Peyer's patch (tissue), 4 donors: ENCODE data around the gene LMBRD1. TPM values are rescaled to one million over a fixed set of nuclear protein-coding genes. Genes with fewer than 3 reads are reported as not detected.

Experiments used
- DNase-seq, 3 donors: peaks; one replicate each; pipeline ENCODE4 v3.0.0-alpha.2; 2017 to 2019
- H3K27ac ChIP-seq, 4 donors: fragments of 200-600 bp; sonication (generic); one replicate each; pipeline ENCODE4 v1.5.1; 2016 to 2019
- H3K27me3 ChIP-seq, 2 donors: fragments of 200-600 bp; sonication (generic); one replicate each; pipeline ENCODE4 v1.5.1; 2019
- H3K36me3 ChIP-seq, 3 donors: fragments of 200-600 bp; sonication (generic); one replicate each; pipeline ENCODE4 v1.5.1; 2016 to 2019
- H3K4me1 ChIP-seq, 4 donors: fragments of 200-600 bp; sonication (generic); one replicate each; pipeline ENCODE4 v1.5.1; 2016 to 2019
- H3K4me3 ChIP-seq, 4 donors: fragments of 200-600 bp; sonication (generic); 1 replicate in 3 of 4; 2 replicates in 1 of 4; pipeline ENCODE4 v1.5.1; 2016 to 2019; ENCODE audit warnings: mild to moderate bottlenecking in 1 of 4
- H3K9me3 ChIP-seq, 4 donors: fragments of 200-600 bp; sonication (generic); one replicate each; pipeline ENCODE4 v1.5.1; 2016 to 2019; ENCODE audit warnings: mild to moderate bottlenecking in 1 of 4
- POLR2A ChIP-seq, 2 donors: fragments of 450-650 bp; IDR thresholded peaks; one replicate each; pipeline ENCODE4 v1.5.1; 2017; ENCODE audit warnings: antibody characterized with exemption in 2 of 2, mild to moderate bottlenecking in 2 of 2, moderate library complexity in 2 of 2
- total RNA-seq, 4 donors: library from RNA; depleted of rRNA; stranded (reverse); fragments of >200 nt; gene quantifications; one replicate each; pipeline ENCODE4 v1.1.0, GENCODE V29; 2016
- TF ChIP-seq, protein P1 (sequence below), 6 experiments: fragments of 450-650 bp in 4 of 6; fragments of 200-600 bp in 2 of 6; sonication (generic) in 1 of 6; IDR thresholded peaks; one replicate each; pipeline ENCODE4 v1.5.1; 2017 to 2019; ENCODE audit warnings: antibody characterized with exemption in 6 of 6, mild to moderate bottlenecking in 3 of 6, moderate library complexity in 1 of 6

The LMBRD1 gene
- total RNA-seq, 4 donors from 2014 or later, result 31.4 to 103 (median 61.0) TPM

DNA sequence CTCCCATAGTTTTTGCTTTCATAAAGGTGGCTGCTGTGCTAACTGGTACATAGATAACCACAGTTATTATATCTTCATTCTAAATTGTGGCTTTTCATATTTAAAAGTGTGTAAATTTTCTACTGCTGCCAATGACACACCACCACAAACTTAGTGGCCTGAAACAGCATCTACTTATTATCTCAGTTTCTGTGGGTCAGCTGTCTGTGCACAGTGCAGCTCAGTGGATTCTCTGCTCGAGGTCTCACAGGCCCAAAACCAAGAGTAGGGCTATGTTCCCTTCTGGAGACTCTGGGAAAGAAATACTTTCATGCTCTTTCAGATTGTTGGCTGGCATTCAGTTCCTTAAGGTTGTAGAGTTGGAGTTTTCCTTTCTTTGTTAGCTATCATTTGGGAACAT lies 90.1 kb downstream of the LMBRD1 start:
- Histone ChIP-seq H3K4me3 (no peak overlapping the region), H3K36me3 (peaks cover 0 to 20% (median 0%) of the 10 kb centered on the region in 3 donors), H3K9me3 (no peaks in the 10 kb centered on the region), H3K27me3 (no peaks in the 10 kb centered on the region), H3K4me1 (no peaks in the 10 kb centered on the region), H3K27ac (no peak overlapping the region)
- no peak for TF ChIP-seq POLR2A (IDR thresholded peaks at IDR 0.05)
- TF ChIP-seq, protein P1, sequence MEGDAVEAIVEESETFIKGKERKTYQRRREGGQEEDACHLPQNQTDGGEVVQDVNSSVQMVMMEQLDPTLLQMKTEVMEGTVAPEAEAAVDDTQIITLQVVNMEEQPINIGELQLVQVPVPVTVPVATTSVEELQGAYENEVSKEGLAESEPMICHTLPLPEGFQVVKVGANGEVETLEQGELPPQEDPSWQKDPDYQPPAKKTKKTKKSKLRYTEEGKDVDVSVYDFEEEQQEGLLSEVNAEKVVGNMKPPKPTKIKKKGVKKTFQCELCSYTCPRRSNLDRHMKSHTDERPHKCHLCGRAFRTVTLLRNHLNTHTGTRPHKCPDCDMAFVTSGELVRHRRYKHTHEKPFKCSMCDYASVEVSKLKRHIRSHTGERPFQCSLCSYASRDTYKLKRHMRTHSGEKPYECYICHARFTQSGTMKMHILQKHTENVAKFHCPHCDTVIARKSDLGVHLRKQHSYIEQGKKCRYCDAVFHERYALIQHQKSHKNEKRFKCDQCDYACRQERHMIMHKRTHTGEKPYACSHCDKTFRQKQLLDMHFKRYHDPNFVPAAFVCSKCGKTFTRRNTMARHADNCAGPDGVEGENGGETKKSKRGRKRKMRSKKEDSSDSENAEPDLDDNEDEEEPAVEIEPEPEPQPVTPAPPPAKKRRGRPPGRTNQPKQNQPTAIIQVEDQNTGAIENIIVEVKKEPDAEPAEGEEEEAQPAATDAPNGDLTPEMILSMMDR (IDR thresholded peaks at IDR 0.05), result no peak
- DNase-seq, result no peak

- DNase-seq, result no peak
- Histone ChIP-seq H3K4me3 (no peak overlapping the region), H3K9me3 (no peaks in the 10 kb centered on the region), H3K4me1 (no peaks in the 10 kb centered on the region), H3K27ac (no peak overlapping the region), H3K36me3 (peaks cover 0 to 20% (median 0%) of the 10 kb centered on the region in 3 donors), H3K27me3 (no peaks in the 10 kb centered on the region)
- TF ChIP-seq POLR2A (IDR thresholded peaks at IDR 0.05), result no peak
- TF ChIP-seq, protein P1 (IDR thresholded peaks at IDR 0.05), result no peak
These were observed 90.9 kb downstream of the LMBRD1 start for GRCh38 chr6:69705954-69706353.

DNA sequence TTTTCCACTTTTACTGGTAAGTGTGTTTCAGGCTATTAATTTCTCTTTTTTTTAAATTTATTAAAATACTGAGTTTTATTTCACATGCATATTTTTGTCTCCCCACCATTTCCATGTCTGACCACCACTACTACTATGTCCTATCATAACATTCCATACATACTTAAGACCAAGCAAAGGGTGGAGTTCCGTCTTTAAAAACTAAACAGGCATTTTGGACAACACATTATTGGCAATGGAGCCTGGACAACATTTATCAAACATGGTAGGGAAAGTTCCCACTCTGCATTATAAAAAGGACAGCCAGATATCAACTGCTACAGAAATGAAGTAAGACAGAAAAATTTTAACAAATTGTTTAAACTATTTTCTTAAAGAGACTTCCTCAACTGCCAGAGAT lies 91.9 kb downstream of the LMBRD1 start:
- peaks cover 0 to 24% (median 0%) of the 10 kb centered on the region in 3 donors for H3K36me3 ChIP-seq
- H3K9me3 ChIP-seq, result no peaks in the 10 kb centered on the region
- H3K27me3 ChIP-seq, result no peaks in the 10 kb centered on the region
- H3K27ac ChIP-seq, result no peak overlapping the region
- no peak overlapping the region for H3K4me3 ChIP-seq
- H3K4me1 ChIP-seq, result no peaks in the 10 kb centered on the region
- TF ChIP-seq POLR2A (IDR thresholded peaks at IDR 0.05), result no peak
- TF ChIP-seq, protein P1 (IDR thresholded peaks at IDR 0.05), result no peak
- DNase-seq, result no peak

GRCh38 chr6:69699655-69700054 lies 97.2 kb downstream of the LMBRD1 start:
- Histone ChIP-seq H3K9me3 (no peaks in the 10 kb centered on the region), H3K27ac (no peak overlapping the region), H3K36me3 (peaks cover 0 to 20% (median 0%) of the 10 kb centered on the region in 3 donors), H3K4me3 (no peak overlapping the region), H3K27me3 (no peaks in the 10 kb centered on the region), H3K4me1 (no peaks in the 10 kb centered on the region)
- DNase-seq, result no peak
- TF ChIP-seq, protein P1 (IDR thresholded peaks at IDR 0.05), result no peak
- no peak for TF ChIP-seq POLR2A (IDR thresholded peaks at IDR 0.05)

GRCh38 chr6:69696273-69696672 lies 100.5 kb downstream of the LMBRD1 start:
- TF ChIP-seq, protein P1 (IDR thresholded peaks at IDR 0.05), result no peak
- no peak for TF ChIP-seq POLR2A (IDR thresholded peaks at IDR 0.05)
- Histone ChIP-seq H3K27ac (no peak overlapping the region), H3K36me3 (peaks cover 0 to 22% (median 0%) of the 10 kb centered on the region in 3 donors), H3K4me3 (no peak overlapping the region), H3K4me1 (no peaks in the 10 kb centered on the region), H3K27me3 (no peaks in the 10 kb centered on the region), H3K9me3 (no peaks in the 10 kb centered on the region)
- DNase-seq, result no peak

DNA sequence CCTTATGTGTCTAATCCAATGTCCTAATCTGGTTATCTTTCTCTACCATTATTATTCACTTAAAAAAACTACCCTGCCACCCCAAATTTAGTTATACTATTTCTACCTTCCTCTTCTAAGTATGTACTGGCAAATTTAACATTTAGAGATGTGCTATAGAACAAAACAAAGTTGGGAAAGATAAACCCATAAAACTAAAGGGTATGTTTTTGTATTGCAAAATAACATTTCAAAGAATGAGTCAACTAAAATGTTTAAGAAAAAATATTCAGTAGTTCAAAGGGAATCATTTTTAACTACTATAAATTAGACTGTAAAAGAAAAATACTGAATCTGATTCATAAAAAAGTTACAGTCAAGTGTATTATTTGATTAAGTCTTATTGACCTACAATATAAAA lies 103.0 kb downstream of the LMBRD1 start:
- no peaks in the 10 kb centered on the region for H3K27me3 ChIP-seq
- TF ChIP-seq, protein P1 (IDR thresholded peaks at IDR 0.05), result no peak
- no peak for TF ChIP-seq POLR2A (IDR thresholded peaks at IDR 0.05)
- no peaks in the 10 kb centered on the region for H3K9me3 ChIP-seq
- DNase-seq, result no peak
- H3K27ac ChIP-seq, result no peak overlapping the region
- no peak overlapping the region for H3K4me3 ChIP-seq
- peaks cover 0 to 19% (median 0%) of the 10 kb centered on the region in 3 donors for H3K36me3 ChIP-seq
- H3K4me1 ChIP-seq, result no peaks in the 10 kb centered on the region
